ENCODE data around the gene LRP8. TPM values are rescaled to one million over a fixed set of nuclear protein-coding genes. Genes with fewer than 3 reads are reported as not detected.
A peak's percentile ranks its signal among the peaks of the same experiment; 100 is the strongest.

The LRP8 gene
- total and polyA plus RNA-seq, 2 of the 13 experiments (the other 11 are each of a cell fraction or from before 2014, with no cell fraction given), result 17.3 to 17.4 TPM

GRCh38 chr1:53326088-53326597 is 1.7 kb downstream of the LRP8 start (continued):
- TF ChIP-seq, protein P1, sequence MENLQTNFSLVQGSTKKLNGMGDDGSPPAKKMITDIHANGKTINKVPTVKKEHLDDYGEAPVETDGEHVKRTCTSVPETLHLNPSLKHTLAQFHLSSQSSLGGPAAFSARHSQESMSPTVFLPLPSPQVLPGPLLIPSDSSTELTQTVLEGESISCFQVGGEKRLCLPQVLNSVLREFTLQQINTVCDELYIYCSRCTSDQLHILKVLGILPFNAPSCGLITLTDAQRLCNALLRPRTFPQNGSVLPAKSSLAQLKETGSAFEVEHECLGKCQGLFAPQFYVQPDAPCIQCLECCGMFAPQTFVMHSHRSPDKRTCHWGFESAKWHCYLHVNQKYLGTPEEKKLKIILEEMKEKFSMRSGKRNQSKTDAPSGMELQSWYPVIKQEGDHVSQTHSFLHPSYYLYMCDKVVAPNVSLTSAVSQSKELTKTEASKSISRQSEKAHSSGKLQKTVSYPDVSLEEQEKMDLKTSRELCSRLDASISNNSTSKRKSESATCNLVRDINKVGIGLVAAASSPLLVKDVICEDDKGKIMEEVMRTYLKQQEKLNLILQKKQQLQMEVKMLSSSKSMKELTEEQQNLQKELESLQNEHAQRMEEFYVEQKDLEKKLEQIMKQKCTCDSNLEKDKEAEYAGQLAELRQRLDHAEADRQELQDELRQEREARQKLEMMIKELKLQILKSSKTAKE (CRISPR knock-in tag; IDR thresholded peaks at IDR 0.05; ENCODE audit: borderline replicate concordance), result no peak
- TF ChIP-seq, protein P2, sequence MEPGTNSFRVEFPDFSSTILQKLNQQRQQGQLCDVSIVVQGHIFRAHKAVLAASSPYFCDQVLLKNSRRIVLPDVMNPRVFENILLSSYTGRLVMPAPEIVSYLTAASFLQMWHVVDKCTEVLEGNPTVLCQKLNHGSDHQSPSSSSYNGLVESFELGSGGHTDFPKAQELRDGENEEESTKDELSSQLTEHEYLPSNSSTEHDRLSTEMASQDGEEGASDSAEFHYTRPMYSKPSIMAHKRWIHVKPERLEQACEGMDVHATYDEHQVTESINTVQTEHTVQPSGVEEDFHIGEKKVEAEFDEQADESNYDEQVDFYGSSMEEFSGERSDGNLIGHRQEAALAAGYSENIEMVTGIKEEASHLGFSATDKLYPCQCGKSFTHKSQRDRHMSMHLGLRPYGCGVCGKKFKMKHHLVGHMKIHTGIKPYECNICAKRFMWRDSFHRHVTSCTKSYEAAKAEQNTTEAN (CRISPR knock-in tag; conservative IDR thresholded peaks at IDR 0.05), result 0 out of 2 replicates have a peak, but pooled peaks have one; percentile 36
- TF ChIP-seq SPEN (CRISPR knock-in tag; IDR thresholded peaks at IDR 0.05; ENCODE audit: low read depth) (0 out of 2 replicates have a peak, but pooled peaks have one; percentile 9), CREB3 (CRISPR knock-in tag; IDR thresholded peaks at IDR 0.05) (0 out of 2 replicates have a peak, but pooled peaks have one; percentile 45), THAP7 (CRISPR knock-in tag; IDR thresholded peaks at IDR 0.05) (peak; percentile 13; the same call in 1 of the 2 replicates), ZNF772 (CRISPR knock-in tag; IDR thresholded peaks at IDR 0.05) (peak; percentile 70; the same call in 1 of the 2 replicates), PLSCR1 (CRISPR knock-in tag; IDR thresholded peaks at IDR 0.05; ENCODE audit: borderline replicate concordance) (no peak), MTA1 (CRISPR knock-in tag; IDR thresholded peaks at IDR 0.05; ENCODE audit: borderline replicate concordance) (0 out of 2 replicates have a peak, but pooled peaks have one; percentile 27), TRIM22 (IDR thresholded peaks at IDR 0.05) (no peak), MAZ (IDR thresholded peaks at IDR 0.05; ENCODE audit: borderline replicate concordance, low read depth, low read length) (peak; percentile 41; the same call in 1 of the 2 replicates), MAZ (CRISPR knock-in tag; IDR thresholded peaks at IDR 0.05; ENCODE audit: low read depth) (peak; percentile 47; the same call in 1 of the 2 replicates), ZNF264 (CRISPR knock-in tag; IDR thresholded peaks at IDR 0.05) (0 out of 2 replicates have a peak, but pooled peaks have one; percentile 39), MED13 (CRISPR knock-in tag; IDR thresholded peaks at IDR 0.05) (peak; percentile 43; the same call in 1 of the 2 replicates), FOSL1 (CRISPR knock-in tag; IDR thresholded peaks at IDR 0.05; ENCODE audit: borderline replicate concordance) (0 out of 2 replicates have a peak, but pooled peaks have one; percentile 32), ZFP37 (CRISPR knock-in tag; IDR thresholded peaks at IDR 0.05; ENCODE audit: borderline replicate concordance) (no peak), ZNF547 (CRISPR knock-in tag; IDR thresholded peaks at IDR 0.05) (0 out of 2 replicates have a peak, but pooled peaks have one; percentile 79), NR2C2 (CRISPR knock-in tag; IDR thresholded peaks at IDR 0.05; ENCODE audit: borderline replicate concordance) (no peak; the same call in 1 of the 2 replicates), FOXK1 (CRISPR knock-in tag; IDR thresholded peaks at IDR 0.05; ENCODE audit: borderline replicate concordance, low read depth) (0 out of 2 replicates have a peak, but pooled peaks have one; percentile 13), ZNF180 (CRISPR knock-in tag; IDR thresholded peaks at IDR 0.05; ENCODE audit: borderline replicate concordance, low read depth) (peak; percentile 59; the same call in 1 of the 2 replicates)
- TF ChIP-seq, protein P3, sequence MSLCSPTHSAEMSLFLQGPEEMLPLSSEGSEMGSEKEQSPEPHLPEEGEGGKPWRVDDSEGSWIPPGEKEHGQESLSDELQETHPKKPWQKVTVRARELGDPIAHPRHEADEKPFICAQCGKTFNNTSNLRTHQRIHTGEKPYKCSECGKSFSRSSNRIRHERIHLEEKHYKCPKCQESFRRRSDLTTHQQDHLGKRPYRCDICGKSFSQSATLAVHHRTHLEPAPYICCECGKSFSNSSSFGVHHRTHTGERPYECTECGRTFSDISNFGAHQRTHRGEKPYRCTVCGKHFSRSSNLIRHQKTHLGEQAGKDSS (CRISPR knock-in tag; IDR thresholded peaks at IDR 0.05; ENCODE audit: borderline replicate concordance, low read depth), result peak; percentile 15; the same call in 1 of the 2 replicates
